HG02642 (cell line): ENCODE results near the gene AP5Z1.

Experiments used
- ATAC-seq: cut with Tn5 transposase; IDR thresholded peaks from one replicate; pipeline ENCODE4 v1.9.1; 2021; ENCODE audit warnings: mild to moderate bottlenecking; ENCODE audit not compliant: unreplicated experiment, poor library complexity

Gene AP5Z1

DNA sequence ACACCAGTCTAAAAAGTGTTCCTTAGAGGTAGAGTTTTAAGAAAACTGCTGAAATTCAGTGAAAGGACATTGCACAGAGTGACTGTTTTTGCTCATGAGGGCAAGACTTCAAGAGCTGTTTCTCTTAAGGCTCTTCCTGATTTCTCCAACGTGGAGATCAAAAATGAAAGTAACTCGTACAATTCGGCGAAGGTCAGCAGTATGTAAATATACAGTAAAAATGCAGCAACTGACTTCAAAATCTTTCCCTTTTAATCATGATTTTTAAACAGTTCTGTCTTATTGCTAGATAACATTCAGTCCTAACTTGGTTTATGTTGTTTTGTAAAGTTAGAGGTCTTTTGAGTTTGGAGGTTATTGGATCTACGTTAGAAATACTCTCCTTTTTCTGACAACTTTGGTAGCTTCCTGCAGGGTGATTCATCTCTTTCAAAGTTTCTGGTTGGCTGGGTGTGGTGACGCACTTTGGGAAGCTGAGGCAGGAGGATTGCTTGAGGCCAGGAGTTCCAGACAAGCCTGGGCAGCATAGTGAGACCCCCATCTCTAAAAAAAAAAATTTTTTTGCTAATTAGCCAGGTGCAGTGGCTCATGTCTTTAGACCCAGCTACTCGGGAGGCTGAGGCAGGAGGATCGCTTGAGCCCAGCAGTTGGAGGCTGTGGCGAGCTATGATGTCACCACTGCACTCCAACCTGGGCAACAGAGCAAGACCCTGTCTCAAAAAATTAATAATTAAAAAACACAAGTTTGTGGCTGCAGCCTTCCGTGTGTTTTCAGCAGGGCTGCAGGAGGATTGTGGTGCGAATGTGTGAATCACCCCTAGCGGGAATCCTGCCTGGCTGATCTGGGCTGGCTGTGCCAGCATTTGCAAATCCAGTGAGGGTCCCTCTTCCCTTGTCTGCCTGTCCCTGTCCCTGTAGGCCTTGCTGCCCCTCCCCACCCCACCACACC, 29.2 kb upstream of the AP5Z1 start:
- ATAC-seq: no peak

DNA sequence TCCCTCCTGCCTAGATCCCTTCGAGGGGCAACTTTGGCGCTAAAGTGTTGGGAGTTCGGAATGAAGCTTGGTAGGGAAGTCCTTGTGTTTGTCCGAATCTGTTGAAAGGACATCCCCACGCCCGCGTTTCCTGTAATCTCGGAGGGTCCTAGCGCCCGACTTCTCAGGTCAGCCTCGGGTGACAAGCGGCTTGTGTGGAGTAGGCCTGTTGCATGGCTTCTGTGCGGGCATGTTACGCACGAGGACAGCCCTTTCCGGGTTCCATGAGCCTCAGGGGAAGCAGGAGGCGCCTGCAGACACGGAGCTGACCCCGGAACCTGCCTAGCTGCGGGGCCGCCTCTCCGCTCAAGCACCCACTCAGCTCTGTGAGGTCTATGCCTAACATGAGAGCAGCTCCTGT, 28.4 kb upstream of the AP5Z1 start:
- no peak for ATAC-seq

DNA sequence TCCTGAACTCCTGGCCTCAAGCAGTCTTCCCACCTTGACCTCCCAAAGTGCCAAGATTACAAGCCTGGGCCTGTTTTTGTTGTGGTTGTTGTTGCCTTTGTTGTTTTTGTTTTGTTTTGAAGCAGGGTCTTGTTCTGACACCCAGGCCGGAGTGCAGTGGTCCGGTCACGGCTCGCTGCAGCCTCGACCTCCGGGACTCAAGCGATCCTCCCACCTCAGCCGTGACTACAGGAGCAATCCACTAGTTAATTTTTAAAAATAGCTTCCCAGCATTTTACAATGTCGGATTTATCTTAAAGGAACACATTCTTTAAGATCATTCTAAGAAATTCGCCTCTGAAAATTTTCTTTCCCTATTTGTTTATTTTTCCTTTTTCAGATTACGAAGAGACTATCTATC, 27.7 kb upstream of the AP5Z1 start:
- no peak for ATAC-seq

DNA sequence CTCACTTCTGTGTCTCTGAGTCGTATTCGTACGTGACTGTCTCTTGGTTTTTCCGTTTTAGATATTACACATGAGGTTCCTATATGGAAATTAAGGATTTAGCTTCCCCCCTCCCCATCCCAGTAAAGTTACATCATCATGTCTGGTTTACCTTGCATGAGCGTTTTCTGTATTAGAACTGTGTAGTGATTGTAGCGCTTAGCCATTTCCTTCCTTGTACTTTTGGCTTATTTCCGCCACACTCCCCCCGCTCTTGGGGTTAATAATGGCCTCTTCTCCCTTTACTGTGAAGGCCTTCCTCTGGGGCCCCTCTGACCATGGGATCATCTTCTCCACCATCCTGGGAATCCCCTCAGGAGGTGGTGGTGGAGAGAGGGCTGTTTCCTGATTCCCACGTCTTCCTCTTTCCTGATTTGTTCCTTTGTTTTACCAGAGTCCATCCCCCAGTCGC, 27.2 kb upstream of the AP5Z1 start:
- ATAC-seq: no peak

DNA sequence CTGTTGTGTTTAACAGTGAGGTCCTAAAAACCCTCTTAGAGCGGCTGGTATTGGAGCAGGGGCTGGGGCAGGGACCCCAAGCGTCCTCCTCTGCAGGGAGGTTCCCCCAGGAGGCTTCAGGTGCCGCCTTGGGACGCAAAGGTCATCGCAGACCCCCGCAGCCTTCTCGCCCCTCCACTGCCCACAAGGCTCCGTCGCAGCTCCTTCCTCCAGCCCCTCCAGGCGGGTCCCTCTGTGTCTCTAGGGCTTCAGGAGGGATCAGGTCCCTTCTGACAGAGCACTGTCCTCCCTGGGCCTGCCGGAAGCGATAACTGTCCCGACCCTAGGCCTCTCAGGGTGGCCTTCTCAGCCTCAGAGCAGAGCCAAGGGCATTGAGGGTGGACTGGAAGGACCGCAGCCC, 26.1 kb upstream of the AP5Z1 start:
- ATAC-seq: no peak

DNA sequence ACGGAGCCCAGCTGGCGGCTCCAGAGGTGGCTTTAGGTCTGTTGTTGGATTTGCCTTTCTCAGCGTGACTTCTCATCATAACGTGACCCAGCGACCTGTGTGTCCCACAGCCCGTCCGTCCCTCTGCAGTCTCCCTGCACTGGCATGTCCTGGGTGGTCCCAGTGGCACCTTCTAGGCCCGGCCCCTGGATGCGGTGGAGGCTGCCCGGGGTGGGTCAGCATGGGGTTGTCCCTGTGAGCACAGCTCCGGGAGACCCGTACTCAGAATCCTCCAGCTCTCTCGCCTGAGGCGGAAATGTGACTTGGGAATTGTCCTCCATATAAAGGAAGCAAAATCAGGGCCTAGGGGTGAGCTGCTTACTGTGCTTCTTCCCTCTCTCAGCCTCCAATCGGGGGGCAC, 25.6 kb upstream of the AP5Z1 start:
- no peak for ATAC-seq

DNA sequence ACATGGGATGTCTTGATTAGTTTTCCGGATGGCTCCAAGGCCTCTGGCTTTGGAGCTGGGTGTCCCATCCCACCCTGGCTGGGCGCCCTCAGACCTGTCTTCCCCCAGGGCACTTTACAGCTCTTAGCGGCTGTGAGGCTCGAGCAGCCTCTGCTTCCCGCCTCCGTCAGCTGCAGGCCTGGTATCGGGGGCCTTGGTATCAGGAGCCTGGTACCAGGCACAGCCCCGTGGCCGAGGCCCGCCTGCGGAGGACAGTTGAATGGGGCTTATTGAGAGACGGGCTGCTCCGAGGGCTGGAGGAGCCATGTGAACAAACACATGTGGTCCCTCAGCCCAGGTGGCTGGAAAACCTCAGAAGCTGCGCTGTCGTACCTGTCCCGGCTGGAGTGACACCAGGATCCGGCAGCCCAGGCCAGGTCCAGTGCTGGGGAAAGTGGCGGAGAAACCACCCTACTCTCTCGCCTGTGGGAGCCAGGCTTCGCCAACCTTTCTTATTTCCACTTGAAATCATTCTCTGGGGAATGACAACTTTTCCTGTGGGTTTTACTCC, 23.9 kb upstream of the AP5Z1 start:
- ATAC-seq: no peak

DNA sequence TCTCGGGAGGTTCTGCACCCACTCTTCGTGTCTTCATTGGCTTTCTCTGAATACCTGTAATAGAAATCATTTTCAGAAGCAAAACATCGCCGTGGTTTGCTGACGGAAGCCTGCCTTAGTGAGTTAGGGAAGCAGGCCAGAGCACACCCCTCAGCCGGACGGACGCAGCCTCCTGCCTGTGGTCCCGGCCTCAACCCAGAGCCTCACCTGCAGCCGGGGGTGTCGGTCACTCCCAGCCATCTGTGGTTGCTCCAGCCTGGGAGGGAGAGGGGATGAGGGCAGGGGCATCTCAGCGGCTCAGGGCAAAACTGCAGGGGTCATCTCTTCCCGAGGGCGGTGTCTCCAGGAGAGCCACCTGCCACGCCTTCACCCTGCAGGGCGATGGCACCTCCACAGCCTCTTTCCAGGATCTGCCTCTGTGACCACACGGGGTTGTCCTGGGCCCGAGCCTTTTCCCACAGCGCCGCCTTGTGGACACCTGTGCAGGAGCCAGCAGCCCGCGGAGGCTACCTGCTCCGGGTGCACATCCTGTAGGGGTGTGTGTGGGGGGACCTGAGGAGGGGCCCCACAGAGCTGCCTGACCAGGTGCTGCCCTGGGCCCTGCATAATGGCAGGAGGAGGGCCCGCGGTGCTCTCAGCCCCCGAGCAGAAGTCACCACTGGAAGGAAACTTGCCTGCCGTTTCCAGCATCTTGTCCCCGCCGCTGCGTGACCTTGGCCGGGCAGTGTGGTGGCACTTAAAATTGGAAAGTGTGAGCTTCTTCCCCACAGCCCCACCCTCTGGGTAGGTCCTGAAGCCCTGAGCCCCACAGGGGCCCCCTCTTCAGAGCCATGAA, 21.6 kb upstream of the AP5Z1 start:
- peak; percentile 74 for ATAC-seq

DNA sequence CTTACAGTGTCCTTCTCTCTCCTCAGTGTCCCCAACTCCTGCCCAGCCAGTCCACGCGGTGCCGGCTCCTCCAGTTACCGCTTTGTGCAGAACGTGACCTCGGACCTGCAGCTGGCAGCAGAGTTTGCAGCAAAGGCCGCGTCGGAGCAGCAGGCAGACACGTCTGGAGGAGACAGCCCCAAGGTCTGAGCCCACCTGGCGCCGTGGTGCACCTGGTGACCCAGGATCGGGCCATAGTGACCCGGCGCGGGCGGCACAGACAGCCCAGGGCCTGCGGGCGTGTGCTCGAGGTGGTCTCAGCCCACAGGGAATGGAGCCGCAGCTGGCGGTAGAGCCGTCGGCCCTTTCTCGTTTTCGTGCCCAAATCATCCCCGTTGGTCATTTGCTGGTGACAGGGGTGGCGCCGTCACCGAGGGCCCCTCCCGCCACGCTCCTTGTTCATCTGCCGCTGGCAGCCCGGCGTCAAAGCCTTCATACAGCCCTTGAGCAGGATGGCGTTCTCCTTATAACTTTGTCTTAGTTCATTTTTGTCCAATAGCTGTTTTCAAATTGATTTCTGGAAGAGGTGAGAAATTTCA, 20.9 kb upstream of the AP5Z1 start:
- ATAC-seq: no peak

DNA sequence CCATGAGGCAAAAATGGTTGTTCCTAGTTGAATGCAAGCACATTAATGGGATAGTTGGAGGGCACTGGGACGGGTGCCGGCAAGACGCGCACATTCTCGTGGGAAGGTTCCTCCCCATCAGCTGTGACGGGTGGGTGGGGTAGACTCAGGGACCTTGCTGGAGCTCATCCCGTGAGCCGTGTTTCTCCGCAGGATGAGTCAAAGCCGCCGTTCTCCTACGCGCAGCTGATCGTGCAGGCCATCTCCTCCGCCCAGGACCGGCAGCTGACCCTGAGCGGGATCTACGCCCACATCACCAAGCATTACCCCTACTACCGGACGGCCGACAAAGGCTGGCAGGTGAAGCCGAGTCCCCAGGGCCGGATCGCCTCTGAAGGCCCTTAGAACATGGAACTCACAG, 20.4 kb upstream of the AP5Z1 start:
- no peak for ATAC-seq

DNA sequence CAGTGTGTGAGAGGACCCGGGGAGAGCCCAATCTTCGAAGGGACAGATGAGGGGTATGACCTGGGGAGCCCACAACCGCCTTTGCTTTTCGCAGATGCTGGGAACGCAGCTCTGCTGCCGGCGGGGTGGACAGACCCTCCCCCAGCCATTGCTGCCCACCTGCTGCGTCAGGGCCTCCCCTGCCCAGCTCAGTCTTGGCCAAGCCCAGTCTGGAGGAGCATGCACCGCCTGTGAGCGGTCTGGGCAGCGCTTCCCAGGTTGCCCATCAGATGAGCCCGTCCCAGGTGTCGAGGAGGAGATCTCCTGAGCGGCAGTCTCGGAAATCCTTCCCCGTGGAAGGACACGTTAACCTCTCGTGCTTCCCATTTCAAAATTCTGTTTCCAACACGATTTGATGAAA, 17.3 kb upstream of the AP5Z1 start:
- no peak for ATAC-seq

DNA sequence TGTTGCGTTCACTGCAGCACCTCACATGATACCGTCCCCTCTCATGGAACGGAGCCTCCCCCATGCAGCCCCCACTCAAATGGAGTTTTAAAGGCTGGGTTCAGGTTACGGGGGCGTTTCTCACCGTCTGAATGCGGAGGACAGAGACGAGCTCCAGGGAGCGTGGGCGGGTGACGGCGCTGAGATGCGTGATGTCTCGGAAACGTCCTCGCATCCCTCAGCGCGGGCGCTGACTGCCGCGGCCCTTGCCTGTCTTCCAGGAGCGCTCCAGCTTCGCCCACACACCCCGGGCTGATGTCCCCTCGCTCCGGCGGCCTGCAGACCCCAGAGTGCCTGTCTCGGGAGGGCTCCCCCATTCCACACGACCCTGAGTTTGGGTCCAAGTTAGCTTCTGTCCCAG, 16.6 kb upstream of the AP5Z1 start:
- ATAC-seq: no peak

DNA sequence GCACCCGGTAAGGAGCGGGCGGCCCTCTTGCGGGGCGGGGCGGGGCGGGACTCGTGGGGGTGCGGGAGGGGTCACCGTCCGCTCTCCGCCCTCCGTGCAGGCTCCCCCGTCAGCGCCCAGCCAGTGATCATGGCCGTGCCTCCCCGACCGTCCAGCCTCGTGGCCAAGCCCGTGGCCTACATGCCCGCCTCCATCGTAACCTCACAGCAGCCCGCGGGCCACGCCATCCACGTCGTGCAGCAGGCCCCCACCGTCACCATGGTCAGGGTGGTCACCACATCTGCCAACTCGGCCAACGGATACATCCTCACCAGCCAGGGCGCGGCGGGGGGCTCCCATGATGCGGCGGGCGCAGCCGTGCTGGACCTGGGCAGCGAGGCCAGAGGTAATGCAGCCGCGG, 16.2 kb upstream of the AP5Z1 start:
- no peak for ATAC-seq

DNA sequence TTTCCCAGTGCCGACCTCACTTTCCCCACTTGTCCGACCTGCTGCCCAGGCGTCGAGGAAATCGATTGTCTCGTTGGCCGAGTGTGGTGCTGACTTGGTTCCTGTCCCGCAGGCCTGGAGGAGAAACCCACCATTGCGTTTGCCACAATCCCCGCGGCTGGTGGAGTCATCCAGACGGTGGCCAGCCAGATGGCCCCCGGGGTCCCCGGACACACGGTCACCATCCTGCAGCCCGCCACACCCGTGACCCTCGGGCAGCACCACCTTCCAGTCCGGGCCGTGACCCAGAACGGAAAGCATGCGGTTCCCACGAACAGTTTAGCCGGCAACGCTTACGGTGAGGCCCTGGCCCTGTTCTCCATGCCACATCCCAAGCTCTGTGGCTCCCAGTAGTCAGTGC, 14.5 kb upstream of the AP5Z1 start:
- ATAC-seq: no peak

DNA sequence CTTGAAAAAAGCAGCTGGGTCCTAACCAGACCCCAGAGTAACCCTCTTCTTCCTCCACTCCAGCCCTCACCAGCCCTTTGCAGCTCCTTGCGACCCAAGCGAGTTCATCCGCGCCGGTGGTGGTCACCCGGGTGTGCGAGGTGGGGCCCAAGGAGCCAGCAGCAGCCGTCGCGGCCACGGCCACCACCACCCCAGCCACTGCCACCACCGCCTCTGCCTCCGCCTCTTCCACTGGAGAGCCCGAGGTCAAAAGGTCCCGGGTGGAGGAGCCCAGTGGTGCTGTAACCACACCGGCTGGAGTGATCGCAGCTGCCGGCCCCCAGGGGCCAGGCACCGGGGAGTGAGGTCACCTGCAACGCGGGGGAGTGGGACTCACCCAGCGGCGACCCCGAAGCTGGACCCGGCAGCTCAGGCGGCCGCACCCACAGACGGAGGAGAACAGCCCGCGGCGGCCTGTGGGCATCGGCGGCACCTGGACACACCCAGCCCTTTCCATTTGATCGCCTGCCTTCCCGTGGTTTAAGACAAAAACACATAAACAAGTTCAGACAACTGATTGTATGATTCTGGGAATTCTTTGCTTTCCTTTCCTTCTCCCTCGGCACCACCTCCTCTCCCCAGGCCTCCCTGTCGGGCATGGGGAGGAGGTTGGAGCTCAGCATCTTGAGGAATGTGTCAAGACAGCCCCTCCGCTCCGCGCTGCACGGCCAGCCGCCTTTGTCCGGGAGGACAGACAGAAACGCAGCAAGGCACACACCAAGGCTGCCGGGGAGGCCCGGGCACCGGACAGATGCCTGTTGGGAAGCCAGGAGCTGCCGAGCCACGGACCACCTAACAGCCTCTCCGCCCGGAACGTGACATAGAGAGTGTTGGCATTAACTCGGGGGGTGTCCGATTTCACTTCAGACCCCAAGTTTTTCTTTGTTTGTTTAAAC, 13.0 kb upstream of the AP5Z1 start:
- ATAC-seq: no peak

DNA sequence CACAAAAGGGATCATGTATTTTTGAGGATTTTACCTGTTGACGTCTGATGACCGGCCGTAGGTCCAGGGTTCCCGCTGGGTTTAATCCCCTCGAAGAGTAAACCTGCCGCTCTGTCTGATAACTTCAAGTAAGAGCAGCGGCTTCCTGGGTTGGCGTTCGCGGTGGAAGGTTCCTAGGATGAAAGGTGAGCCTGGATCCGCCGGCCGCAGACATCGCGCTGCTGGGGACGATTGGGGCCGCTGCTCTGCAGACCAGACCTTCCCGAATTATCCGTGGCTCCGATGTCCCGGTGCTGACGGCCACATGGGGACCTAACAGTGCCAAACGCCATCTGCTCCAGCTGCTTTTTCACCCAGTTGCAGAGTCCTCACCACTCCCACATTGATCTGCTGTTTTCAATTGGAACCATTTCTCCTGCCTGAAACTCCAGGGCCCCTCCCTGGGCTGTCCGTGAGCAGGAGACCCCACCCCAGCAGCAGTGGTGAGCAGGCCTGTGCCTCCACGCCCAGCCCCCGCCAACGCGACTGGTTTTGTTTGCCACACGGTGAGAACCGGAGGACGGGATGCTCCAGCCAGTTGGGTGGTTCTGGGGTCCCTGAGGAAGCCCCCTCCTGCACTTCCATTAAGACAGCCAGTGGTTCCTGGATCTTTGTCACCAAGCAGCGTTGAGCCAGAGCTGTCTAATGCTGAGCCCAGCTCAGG, 12.2 kb upstream of the AP5Z1 start:
- no peak for ATAC-seq

DNA sequence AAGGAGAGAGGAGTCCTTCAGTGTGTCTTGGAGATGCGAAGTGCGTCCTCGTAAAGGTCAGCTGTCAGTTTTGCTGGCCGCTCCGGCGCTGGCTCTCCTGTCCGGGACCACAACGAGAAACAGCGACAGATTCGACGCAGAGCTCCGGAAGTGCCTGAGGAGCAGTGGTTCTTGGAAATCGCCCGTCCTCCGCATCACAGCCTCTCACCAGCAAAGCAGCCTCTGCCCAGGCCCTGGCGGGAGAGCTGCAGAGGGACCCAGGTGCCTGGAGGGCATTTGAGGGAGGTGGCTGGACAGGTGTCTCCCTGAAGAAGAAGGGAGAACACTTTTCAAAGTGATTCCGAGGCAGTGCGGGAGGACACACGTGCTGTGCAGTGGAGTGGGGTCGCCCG, 11.6 kb upstream of the AP5Z1 start:
- no peak for ATAC-seq

DNA sequence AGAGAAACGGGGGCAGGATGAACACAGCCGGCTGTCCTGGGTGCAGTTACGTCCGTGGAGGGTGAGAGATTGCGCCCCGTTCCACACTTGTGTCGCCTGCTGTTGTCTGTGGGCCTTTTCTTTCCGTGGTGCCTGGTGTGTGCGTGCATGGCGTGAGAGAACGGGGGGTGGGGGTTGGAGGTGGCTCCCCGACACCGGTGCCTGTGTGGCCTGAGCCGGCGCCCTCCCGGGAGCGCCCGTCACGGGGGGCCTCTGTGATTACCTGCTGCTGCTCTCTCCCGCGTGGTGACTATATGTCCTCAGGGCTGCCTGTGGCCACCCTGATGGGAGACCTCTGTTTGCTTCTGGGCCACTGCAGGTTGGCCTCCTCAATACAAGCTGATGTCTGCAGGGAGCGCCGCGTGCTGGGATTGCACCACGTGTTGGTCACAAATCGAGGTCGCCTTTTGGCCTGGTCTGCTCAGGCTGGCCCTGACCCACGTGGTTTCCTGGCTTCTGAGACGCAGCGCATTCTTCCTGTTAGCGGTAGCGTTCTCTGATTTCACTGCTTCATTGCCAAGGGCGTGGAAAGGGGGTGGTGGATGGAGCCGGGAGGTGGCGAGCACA, 10.9 kb upstream of the AP5Z1 start:
- no peak for ATAC-seq
